Loucy (cell line): ENCODE measurements around the gene ITSN1.

Source experiments
- EZH2phosphoT487 ChIP-seq: fragments of 200-600 bp; IDR thresholded peaks from 2 replicates; pipeline ENCODE4 v1.6.1; 2018; ENCODE audit warnings: antibody characterized with exemption, mild to moderate bottlenecking, moderate library complexity, borderline replicate concordance
- TF ChIP-seq, protein P1 (sequence below): fragments of 200-600 bp; sonication (generic); conservative IDR thresholded peaks from 2 replicates; pipeline ENCODE4 v1.5.1; 2014; ENCODE audit warnings: mild to moderate bottlenecking, antibody characterized with exemption, low read length

DNA sequence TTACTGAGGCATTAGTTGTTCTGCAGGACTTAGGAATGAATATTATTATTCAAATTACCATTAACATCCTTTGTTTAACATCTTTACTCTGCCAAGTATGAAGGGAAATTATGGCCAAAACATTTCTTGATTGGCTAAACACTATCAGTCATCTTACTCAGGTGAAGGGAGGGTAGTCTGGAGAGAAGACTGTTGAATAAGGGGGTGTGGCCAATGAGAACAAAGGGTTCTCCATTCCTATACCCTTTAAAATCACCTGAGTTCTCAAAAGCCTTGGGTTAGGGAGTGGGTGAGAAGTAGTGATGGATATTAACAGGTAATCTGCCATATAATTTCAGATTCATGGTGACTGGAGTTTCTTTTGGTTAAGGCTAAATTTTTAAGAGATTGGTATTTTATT lies 20.0 kb upstream of the ITSN1 start:
- TF ChIP-seq, protein P1, sequence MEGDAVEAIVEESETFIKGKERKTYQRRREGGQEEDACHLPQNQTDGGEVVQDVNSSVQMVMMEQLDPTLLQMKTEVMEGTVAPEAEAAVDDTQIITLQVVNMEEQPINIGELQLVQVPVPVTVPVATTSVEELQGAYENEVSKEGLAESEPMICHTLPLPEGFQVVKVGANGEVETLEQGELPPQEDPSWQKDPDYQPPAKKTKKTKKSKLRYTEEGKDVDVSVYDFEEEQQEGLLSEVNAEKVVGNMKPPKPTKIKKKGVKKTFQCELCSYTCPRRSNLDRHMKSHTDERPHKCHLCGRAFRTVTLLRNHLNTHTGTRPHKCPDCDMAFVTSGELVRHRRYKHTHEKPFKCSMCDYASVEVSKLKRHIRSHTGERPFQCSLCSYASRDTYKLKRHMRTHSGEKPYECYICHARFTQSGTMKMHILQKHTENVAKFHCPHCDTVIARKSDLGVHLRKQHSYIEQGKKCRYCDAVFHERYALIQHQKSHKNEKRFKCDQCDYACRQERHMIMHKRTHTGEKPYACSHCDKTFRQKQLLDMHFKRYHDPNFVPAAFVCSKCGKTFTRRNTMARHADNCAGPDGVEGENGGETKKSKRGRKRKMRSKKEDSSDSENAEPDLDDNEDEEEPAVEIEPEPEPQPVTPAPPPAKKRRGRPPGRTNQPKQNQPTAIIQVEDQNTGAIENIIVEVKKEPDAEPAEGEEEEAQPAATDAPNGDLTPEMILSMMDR = no peak
- TF ChIP-seq EZH2phosphoT487 = no peak
